Hepatocyte (in vitro differentiated cells): ENCODE data around the gene CLEC12A. TPM values are rescaled to one million over a fixed set of nuclear protein-coding genes. Genes with fewer than 3 reads are reported as not detected.
"Not testable (repeated sequence)": the region's sequence is repeated elsewhere in the genome, so short reads cannot be mapped to it uniquely, and the experiment has no call there.

Source experiments
- DNase-seq: peaks from one replicate; pipeline ENCODE4 v3.0.0-alpha.2; 2016; ENCODE audit warnings: low spot score
- H2AFZ ChIP-seq: fragments of 200-600 bp; sonication (generic); 2 replicates; pipeline ENCODE4 v1.6.0; 2016; ENCODE audit warnings: antibody characterized with exemption, mild to moderate bottlenecking
- H3K27ac ChIP-seq: fragments of 200-600 bp; sonication (generic); 2 replicates; pipeline ENCODE4 v1.5.1; 2016; ENCODE audit warnings: mild to moderate bottlenecking
- H3K27me3 ChIP-seq: fragments of 200-600 bp; sonication (generic); 2 replicates; pipeline ENCODE4 v1.6.1; 2016
- H3K36me3 ChIP-seq: fragments of 200-600 bp; sonication (generic); replicated peaks from 2 replicates; pipeline ENCODE4 v1.5.1; 2016; ENCODE audit warnings: low read depth; ENCODE audit not compliant: insufficient read depth
- H3K4me1 ChIP-seq: fragments of 200-600 bp; sonication (generic); 2 replicates; pipeline ENCODE4 v1.5.1; 2016; ENCODE audit warnings: mild to moderate bottlenecking, moderate library complexity; ENCODE audit not compliant: insufficient read depth
- H3K4me2 ChIP-seq: fragments of 200-600 bp; sonication (generic); 2 replicates; pipeline ENCODE4 v1.6.0; 2016
- H3K4me3 ChIP-seq: fragments of 200-600 bp; sonication (generic); 2 replicates; pipeline ENCODE4 v1.5.1; 2016; ENCODE audit warnings: mild to moderate bottlenecking
- H3K79me2 ChIP-seq: fragments of 200-600 bp; sonication (generic); 2 replicates; pipeline ENCODE4 v1.6.0; 2017; ENCODE audit warnings: mild to moderate bottlenecking
- H3K9me2 ChIP-seq: fragments of 200-600 bp; sonication (generic); replicated peaks from 2 replicates; pipeline ENCODE4 v1.6.0; 2017; ENCODE audit warnings: mild to moderate bottlenecking; ENCODE audit not compliant: insufficient read depth
- H3K9me3 ChIP-seq: fragments of 200-600 bp; sonication (generic); 2 replicates; pipeline ENCODE4 v1.5.1; 2016; ENCODE audit warnings: low read depth, mild to moderate bottlenecking
- H4K20me1 ChIP-seq: fragments of 200-600 bp; sonication (generic); 2 replicates; pipeline ENCODE4 v1.6.0; 2016; ENCODE audit warnings: mild to moderate bottlenecking; ENCODE audit not compliant: insufficient read depth, poor library complexity, severe bottlenecking
- EZH2 ChIP-seq: fragments of 200-600 bp; sonication (generic); IDR thresholded peaks from 2 replicates; pipeline ENCODE4 v1.6.1; 2016; ENCODE audit warnings: antibody characterized with exemption, mild to moderate bottlenecking, borderline replicate concordance
- EZH2phosphoT487 ChIP-seq: fragments of 200-600 bp; sonication (generic); IDR thresholded peaks from one replicate; pipeline ENCODE4 v1.6.1; 2018; ENCODE audit warnings: antibody characterized with exemption, mild to moderate bottlenecking, low read depth, moderate library complexity; ENCODE audit not compliant: unreplicated experiment, severe bottlenecking
- WGBS: methylation state at CpG from one replicate; pipeline ENCODE4 v1.1.6; 2016; ENCODE audit warnings: low lambda C conversion rate; ENCODE audit errors: missing lambda C conversion rate; 5-methylcytosine and 5-hydroxymethylcytosine counted together
- polyA plus RNA-seq: library from polyadenylated mRNA; unstranded; fragments of >200 nt; fragmentation: Nextera tagmentation; extraction: Ambion mirVana; gene quantifications from 2 replicates; pipeline ENCODE4 v1.2.1, GENCODE V29; 2016
- total RNA-seq: library from RNA; depleted of rRNA; stranded (reverse); fragments of >200 nt; gene quantifications from 2 replicates; pipeline ENCODE4 v1.2.3, GENCODE V29; 2014
- TF ChIP-seq, protein P1 (sequence below): fragments of 200-600 bp; sonication (generic); IDR thresholded peaks from 2 replicates; pipeline ENCODE4 v1.5.1; 2016; ENCODE audit warnings: antibody characterized with exemption, mild to moderate bottlenecking; ENCODE audit not compliant: poor library complexity

CLEC12A gene
- total and polyA plus RNA-seq, 2 experiments from 2014 or later, result 0.73 to 1.2 TPM

DNA sequence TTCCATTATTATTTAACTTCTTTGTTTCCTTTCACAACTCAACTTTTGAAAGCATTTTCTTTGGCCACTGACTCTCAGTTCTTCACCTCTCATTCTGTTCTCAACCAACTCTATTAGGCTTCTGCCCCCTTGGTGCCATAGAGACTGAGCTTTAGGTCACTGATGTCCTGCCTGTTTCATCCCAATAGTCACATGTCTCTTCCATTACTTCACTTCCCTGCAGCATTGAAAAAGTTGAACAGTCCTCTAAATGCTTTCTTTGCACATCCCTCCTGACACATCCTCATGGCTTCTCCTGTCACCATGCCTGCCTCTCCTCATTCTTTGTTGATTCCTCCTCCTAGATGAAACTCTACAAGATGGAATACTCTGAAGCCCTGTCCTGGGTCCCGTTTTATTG lies 2.7 kb downstream of the CLEC12A start:
- H4K20me1 ChIP-seq, result no peaks in the 10 kb centered on the region
- WGBS, result 73% methylated on average over 1 of the region's 1 CpG
- H2AFZ ChIP-seq, result no peak overlapping the region
- H3K9me3 ChIP-seq, result no peaks in the 10 kb centered on the region
- H3K79me2 ChIP-seq, result no peaks in the 10 kb centered on the region
- no peaks in the 10 kb centered on the region for H3K27me3 ChIP-seq
- H3K36me3 ChIP-seq, result no peaks in the 10 kb centered on the region
- H3K4me3 ChIP-seq, result no peak overlapping the region
- no peak for DNase-seq
- H3K4me2 ChIP-seq, result no peak overlapping the region
- TF ChIP-seq EZH2phosphoT487 (no peak), EZH2 (no peak)
- TF ChIP-seq, protein P1, sequence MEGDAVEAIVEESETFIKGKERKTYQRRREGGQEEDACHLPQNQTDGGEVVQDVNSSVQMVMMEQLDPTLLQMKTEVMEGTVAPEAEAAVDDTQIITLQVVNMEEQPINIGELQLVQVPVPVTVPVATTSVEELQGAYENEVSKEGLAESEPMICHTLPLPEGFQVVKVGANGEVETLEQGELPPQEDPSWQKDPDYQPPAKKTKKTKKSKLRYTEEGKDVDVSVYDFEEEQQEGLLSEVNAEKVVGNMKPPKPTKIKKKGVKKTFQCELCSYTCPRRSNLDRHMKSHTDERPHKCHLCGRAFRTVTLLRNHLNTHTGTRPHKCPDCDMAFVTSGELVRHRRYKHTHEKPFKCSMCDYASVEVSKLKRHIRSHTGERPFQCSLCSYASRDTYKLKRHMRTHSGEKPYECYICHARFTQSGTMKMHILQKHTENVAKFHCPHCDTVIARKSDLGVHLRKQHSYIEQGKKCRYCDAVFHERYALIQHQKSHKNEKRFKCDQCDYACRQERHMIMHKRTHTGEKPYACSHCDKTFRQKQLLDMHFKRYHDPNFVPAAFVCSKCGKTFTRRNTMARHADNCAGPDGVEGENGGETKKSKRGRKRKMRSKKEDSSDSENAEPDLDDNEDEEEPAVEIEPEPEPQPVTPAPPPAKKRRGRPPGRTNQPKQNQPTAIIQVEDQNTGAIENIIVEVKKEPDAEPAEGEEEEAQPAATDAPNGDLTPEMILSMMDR, result no peak
- H3K27ac ChIP-seq, result no peak overlapping the region
- H3K9me2 ChIP-seq, result no peaks in the 10 kb centered on the region
- no peaks in the 10 kb centered on the region for H3K4me1 ChIP-seq

GRCh38 chr12:9974731-9975130 lies 3.5 kb downstream of the CLEC12A start:
- WGBS, result 96% methylated on average over 2 of the region's 2 CpGs
- H2AFZ ChIP-seq, H3K79me2 ChIP-seq, H3K27ac ChIP-seq, H3K9me2 ChIP-seq, H3K9me3 ChIP-seq, DNase-seq, H3K27me3 ChIP-seq, H3K4me3 ChIP-seq, H3K36me3 ChIP-seq, H4K20me1 ChIP-seq, H3K4me1 ChIP-seq, H3K4me2 ChIP-seq: not testable (repeated sequence)

- H3K36me3 ChIP-seq, result no peaks in the 10 kb centered on the region
- no peak for DNase-seq
- H3K9me3 ChIP-seq, result no peaks in the 10 kb centered on the region
- no peak overlapping the region for H3K27ac ChIP-seq
- TF ChIP-seq EZH2 (no peak), EZH2phosphoT487 (no peak)
- TF ChIP-seq, protein P1, result no peak
- no peak overlapping the region for H3K4me2 ChIP-seq
- no peaks in the 10 kb centered on the region for H3K9me2 ChIP-seq
- no peaks in the 10 kb centered on the region for H3K27me3 ChIP-seq
- H3K4me1 ChIP-seq, result no peaks in the 10 kb centered on the region
- no peaks in the 10 kb centered on the region for H3K79me2 ChIP-seq
- H4K20me1 ChIP-seq, result no peaks in the 10 kb centered on the region
- H3K4me3 ChIP-seq, result no peak overlapping the region
- WGBS, result 89% methylated on average over 2 of the region's 2 CpGs
- H2AFZ ChIP-seq, result no peak overlapping the region
Observed at GRCh38 chr12:9975614-9976013, 4.4 kb downstream of the CLEC12A start.

DNA sequence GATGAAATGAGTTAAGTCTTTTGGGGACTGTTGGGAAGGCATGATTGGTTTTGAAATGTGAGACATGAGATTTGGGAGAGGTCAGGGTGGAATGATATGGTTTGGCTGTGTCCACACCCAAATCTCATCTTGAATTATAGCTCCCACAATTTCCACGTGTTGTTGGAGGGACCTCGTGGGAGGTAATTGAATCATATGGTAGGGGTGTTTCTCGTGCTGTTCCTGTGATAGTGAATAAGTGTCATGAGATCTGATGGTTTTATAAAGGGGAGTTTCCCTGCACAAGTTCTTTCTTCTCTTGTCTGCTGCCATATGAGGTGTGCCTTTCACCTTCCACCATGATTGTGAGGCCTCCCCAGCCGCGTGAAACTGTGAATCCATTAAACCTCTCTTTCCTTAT lies 5.4 kb downstream of the CLEC12A start:
- DNase-seq, H3K36me3 ChIP-seq, H3K4me2 ChIP-seq, H3K9me2 ChIP-seq, H3K9me3 ChIP-seq, H3K27me3 ChIP-seq, H3K4me3 ChIP-seq, H3K4me1 ChIP-seq, H3K27ac ChIP-seq, H2AFZ ChIP-seq, H4K20me1 ChIP-seq, H3K79me2 ChIP-seq: not testable (repeated sequence)
- 60% methylated on average over 5 of the region's 5 CpGs for WGBS

DNA sequence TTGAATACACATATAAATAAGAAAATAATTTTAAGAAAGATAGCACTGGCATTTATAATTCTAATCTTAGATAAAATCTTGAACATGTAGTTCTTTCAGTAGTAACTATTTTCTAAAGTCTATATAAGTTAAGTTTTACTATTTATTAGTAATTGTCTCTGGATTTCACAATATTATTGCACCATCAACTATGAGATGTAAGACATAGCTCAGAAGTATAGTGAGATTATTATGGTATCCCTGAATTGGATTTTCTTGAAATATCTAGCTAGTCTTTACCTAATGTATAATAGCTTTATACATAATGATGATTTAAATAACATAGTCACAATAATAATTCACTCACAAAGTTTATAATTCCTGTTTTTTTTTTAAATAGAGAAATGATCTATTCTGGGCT lies 6.7 kb downstream of the CLEC12A start:
- H3K4me1 ChIP-seq, result no peaks in the 10 kb centered on the region
- no peaks in the 10 kb centered on the region for H3K9me2 ChIP-seq
- H2AFZ ChIP-seq, result no peak overlapping the region
- H4K20me1 ChIP-seq, result no peaks in the 10 kb centered on the region
- H3K36me3 ChIP-seq, result no peaks in the 10 kb centered on the region
- no peaks in the 10 kb centered on the region for H3K79me2 ChIP-seq
- DNase-seq, result no peak
- H3K9me3 ChIP-seq, result no peaks in the 10 kb centered on the region
- H3K27me3 ChIP-seq, result no peaks in the 10 kb centered on the region
- no peak overlapping the region for H3K27ac ChIP-seq
- TF ChIP-seq, protein P1, result no peak
- no peak for TF ChIP-seq EZH2phosphoT487
- TF ChIP-seq EZH2, result no peak
- no peak overlapping the region for H3K4me3 ChIP-seq
- H3K4me2 ChIP-seq, result no peak overlapping the region
